Glutamatergic neuron (in vitro differentiated cells): ENCODE measurements around the gene RABGGTA. TPM values are rescaled to one million over a fixed set of nuclear protein-coding genes. Genes with fewer than 3 reads are reported as not detected.

Source experiments
- DNase-seq: peaks from one replicate; pipeline ENCODE4 v3.0.0; 2022
- H3K27ac Mint-ChIP-seq: one replicate; pipeline ENCODE4 v1.8.0; 2020; ENCODE audit warnings: mild to moderate bottlenecking, mixed read lengths, inconsistent platforms; ENCODE audit not compliant: unreplicated experiment
- H3K27me3 Mint-ChIP-seq: one replicate; pipeline ENCODE4 v1.8.0; 2020; ENCODE audit warnings: mild to moderate bottlenecking, moderate library complexity, mixed read lengths, inconsistent platforms; ENCODE audit not compliant: unreplicated experiment
- H3K36me3 Mint-ChIP-seq: one replicate; pipeline ENCODE4 v1.8.0; 2020; ENCODE audit warnings: mild to moderate bottlenecking, mixed read lengths, inconsistent platforms; ENCODE audit not compliant: unreplicated experiment
- H3K4me1 Mint-ChIP-seq: one replicate; pipeline ENCODE4 v1.8.0; 2020; ENCODE audit warnings: mild to moderate bottlenecking, low read depth, mixed read lengths, inconsistent platforms; ENCODE audit not compliant: unreplicated experiment
- H3K4me3 Mint-ChIP-seq: one replicate; pipeline ENCODE4 v1.8.0; 2020; ENCODE audit warnings: mild to moderate bottlenecking, mixed read lengths, inconsistent platforms; ENCODE audit not compliant: unreplicated experiment
- H3K9me3 Mint-ChIP-seq: one replicate; pipeline ENCODE4 v1.8.0; 2020; ENCODE audit warnings: mild to moderate bottlenecking, moderate library complexity, mixed read lengths, inconsistent platforms; ENCODE audit not compliant: unreplicated experiment
- total RNA-seq: library from RNA; stranded (reverse); fragmentation: NEBNext Ultra II Directional; extraction: Animal tissue kit (Norgen Biotek cat#: 25700); gene quantifications from one replicate; pipeline ENCODE4 v1.2.1, GENCODE V29; 2021; ENCODE audit not compliant: unreplicated experiment
- TF ChIP-seq, protein P1 (sequence below): fragments of 200-600 bp; sonication (generic); IDR thresholded peaks from one replicate; pipeline ENCODE4 v1.5.0; 2021; ENCODE audit not compliant: partially characterized antibody, unreplicated experiment

The RABGGTA gene
- total RNA-seq, 1 donor from 2014 or later: 30.3 TPM

DNA sequence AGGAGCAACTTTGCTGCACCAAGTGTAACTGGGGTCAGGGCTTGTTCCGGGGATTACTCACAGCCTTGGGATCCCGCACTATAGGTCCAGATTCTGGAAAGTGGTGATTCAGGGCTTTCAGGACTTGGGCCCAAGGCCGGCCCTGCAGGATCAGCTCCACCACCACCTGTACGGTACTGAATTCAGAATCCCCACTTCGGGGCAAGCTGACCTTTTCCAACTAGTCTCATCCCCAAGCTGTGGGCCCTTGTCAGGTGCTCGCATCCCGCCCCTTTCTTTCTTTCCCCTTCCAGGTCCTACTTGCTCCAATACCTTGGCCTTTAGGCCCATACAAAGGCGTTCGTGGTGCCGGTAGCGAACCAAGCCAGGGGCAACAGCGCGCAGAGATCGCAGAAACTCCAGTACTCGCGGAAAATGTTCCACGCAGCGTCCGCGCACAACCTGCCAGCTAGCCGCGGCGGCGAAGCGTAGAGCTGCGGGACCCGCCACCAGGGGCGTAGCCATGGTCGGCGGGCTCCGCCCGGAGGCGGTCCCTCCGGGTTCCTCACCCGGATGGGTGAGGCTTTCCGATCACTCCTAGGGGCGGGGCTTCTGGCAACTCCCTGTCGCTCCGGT lies 29.5 kb downstream of the RABGGTA start:
- Mint-ChIP-seq H3K4me3 (peak overlapping the region; percentile 98), H3K36me3 (peaks cover 5% of the 10 kb centered on the region), H3K27me3 (peaks cover 11% of the 10 kb centered on the region), H3K4me1 (peaks cover 9% of the 10 kb centered on the region), H3K9me3 (peaks cover 7% of the 10 kb centered on the region), H3K27ac (peak overlapping the region; percentile 99)
- TF ChIP-seq, protein P1, sequence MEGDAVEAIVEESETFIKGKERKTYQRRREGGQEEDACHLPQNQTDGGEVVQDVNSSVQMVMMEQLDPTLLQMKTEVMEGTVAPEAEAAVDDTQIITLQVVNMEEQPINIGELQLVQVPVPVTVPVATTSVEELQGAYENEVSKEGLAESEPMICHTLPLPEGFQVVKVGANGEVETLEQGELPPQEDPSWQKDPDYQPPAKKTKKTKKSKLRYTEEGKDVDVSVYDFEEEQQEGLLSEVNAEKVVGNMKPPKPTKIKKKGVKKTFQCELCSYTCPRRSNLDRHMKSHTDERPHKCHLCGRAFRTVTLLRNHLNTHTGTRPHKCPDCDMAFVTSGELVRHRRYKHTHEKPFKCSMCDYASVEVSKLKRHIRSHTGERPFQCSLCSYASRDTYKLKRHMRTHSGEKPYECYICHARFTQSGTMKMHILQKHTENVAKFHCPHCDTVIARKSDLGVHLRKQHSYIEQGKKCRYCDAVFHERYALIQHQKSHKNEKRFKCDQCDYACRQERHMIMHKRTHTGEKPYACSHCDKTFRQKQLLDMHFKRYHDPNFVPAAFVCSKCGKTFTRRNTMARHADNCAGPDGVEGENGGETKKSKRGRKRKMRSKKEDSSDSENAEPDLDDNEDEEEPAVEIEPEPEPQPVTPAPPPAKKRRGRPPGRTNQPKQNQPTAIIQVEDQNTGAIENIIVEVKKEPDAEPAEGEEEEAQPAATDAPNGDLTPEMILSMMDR: peak; percentile 74
- DNase-seq: peak; percentile 92

DNA sequence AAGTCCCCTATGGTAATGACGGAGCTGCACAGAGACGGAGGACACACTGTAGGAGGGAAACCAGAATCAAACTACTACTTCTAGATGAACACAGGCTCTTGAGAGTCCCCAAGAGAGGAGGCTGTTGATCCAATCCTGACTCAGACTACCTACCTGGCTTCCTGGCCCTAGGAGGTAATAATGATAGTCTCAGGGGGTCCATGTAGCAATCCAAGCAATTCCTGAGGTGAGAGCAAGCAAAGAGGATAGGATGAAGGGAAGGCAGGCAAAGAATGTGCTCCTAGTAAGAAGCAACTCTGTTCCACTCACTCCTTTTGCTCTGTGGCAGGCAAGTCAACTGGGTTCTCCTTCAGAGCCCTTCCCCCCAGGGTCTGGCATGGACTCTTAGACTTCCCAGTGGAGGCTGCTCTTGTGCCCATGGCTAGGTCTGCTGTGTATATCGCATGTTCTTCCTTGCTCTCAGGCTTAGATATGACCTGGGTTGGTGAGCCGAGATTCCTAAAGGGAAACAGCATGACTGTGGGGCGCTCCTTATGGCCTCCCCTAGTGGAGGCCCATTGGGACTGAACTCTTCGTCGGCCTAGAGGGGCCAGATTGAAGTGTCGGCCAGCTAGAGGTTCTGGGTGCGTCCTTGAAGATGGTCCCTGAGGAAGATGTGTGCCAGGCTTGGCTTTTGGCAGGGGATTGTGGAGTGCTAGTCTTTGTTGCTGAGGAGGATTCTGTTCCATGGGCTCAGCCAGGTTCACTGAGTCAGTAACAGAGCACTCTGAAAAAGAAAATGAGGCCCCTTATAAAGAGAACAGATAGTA lies 31.1 kb downstream of the RABGGTA start:
- peak overlapping the region; percentile 33 for H3K27ac Mint-ChIP-seq
- H3K27me3 Mint-ChIP-seq: peaks cover 11% of the 10 kb centered on the region
- DNase-seq: no peak
- peaks cover 11% of the 10 kb centered on the region for H3K9me3 Mint-ChIP-seq
- H3K4me1 Mint-ChIP-seq: peaks cover 9% of the 10 kb centered on the region
- H3K4me3 Mint-ChIP-seq: peak overlapping the region; percentile 98
- TF ChIP-seq, protein P1: no peak
- H3K36me3 Mint-ChIP-seq: peaks cover 5% of the 10 kb centered on the region

DNA sequence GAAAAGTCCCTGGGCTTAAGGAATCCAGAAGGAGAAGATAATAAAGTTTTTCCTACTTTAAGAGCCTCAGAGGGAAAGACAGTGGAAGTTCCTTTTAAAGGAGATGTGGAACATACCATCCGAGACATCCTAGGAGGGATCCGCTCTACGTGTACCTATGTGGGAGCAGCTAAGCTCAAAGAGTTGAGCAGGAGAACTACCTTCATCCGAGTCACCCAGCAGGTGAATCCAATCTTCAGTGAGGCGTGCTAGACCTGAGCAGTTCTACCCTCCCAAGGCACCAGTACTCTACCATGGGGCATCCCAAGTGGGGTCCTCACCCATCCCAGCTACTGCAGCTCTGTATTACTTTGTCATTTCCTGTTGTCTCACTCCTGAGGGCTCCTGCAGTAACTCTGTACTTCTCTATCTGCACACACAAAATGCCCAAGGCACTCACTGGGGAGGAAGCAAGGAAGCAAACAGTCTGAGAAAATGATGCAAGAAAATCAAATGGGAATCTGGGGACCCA lies 32.8 kb downstream of the RABGGTA start:
- Mint-ChIP-seq H3K4me3 (peak overlapping the region; percentile 13), H3K27me3 (peaks cover 7% of the 10 kb centered on the region), H3K4me1 (peaks cover 6% of the 10 kb centered on the region), H3K27ac (no peak overlapping the region), H3K36me3 (peaks cover 5% of the 10 kb centered on the region), H3K9me3 (peaks cover 8% of the 10 kb centered on the region)
- TF ChIP-seq, protein P1: no peak
- no peak for DNase-seq

DNA sequence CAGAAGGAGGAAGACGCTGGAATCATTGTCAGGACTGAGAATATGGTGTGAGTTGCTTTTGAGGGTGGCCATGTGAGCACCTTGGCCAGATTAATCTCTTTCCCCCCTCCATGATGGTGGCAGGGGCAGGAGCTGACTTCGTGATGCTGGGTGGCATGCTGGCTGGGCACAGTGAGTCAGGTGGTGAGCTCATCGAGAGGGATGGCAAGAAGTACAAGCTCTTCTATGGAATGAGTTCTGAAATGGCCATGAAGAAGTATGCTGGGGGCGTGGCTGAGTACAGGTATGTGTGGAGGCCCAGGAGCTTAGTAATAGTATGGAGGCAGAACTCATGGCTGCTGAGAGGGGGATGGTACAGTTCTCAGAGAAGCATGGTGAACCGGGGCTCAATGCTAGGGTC lies 33.3 kb downstream of the RABGGTA start:
- Mint-ChIP-seq H3K9me3 (peaks cover 8% of the 10 kb centered on the region), H3K27ac (no peak overlapping the region), H3K27me3 (peaks cover 7% of the 10 kb centered on the region), H3K4me3 (no peak overlapping the region), H3K4me1 (peaks cover 9% of the 10 kb centered on the region), H3K36me3 (peaks cover 5% of the 10 kb centered on the region)
- DNase-seq: no peak
- TF ChIP-seq, protein P1: no peak
